HepG2 (cell line): ENCODE data around the gene OMD. TPM values are rescaled to one million over a fixed set of nuclear protein-coding genes. Genes with fewer than 3 reads are reported as not detected.

Source experiments
- ATAC-seq: fragments of 200-7000 bp; cut with Tn5 transposase; 3 replicates; pipeline ENCODE4 v1.9.1; 2020; ENCODE audit warnings: mild to moderate bottlenecking, moderate library complexity
- BruUV-seq: library from RNA; stranded (reverse); fragments of 400-500 nt; replicated peaks from 2 replicates; lab custom pipeline; 2021; lab: Mats Ljungman, UMichigan
- CTCF ChIA-PET: fragments of 300-600 bp; formaldehyde crosslinking; extraction: SDS; loops from one replicate; lab custom pipeline; 2021; ENCODE audit warnings: low total read pairs, inconsistent platforms, low intra/inter-chr PET ratio; lab: Yijun Ruan, JAX
- POLR2A ChIA-PET: fragments of 350-600 bp; sonication (Branson Sonifier 250); formaldehyde crosslinking; loops from one replicate; lab custom pipeline; 2020; ENCODE audit warnings: antibody characterized with exemption, inconsistent platforms; lab: Yijun Ruan, JAX
- DNase-seq: peaks from one replicate; pipeline ENCODE4 v3.0.0-alpha.2; 2015; ENCODE audit warnings: low spot score
- FAIRE-seq: peaks from 3 replicates; lab custom pipeline; 2011; peaks lifted over from hg19 to GRCh38; lab: Jason Lieb, UNC
- H2AFZ ChIP-seq: one replicate; pipeline ENCODE4 v1.6.1; 2011; ENCODE audit warnings: low read length, inconsistent platforms
- H3K27ac ChIP-seq: fragments of 300-600 bp; 3 replicates; pipeline ENCODE4 v1.8.0; 2011; ENCODE audit warnings: mixed run types, mild to moderate bottlenecking, mixed read lengths, low read length, inconsistent platforms; ENCODE audit not compliant: insufficient read depth; ENCODE audit errors: extremely low read length
- H3K27me3 ChIP-seq, 2 experiments: fragments of 200-600 bp in 1 of 2; 2 replicates in 1 of 2; 3 replicates in 1 of 2; pipeline versions ENCODE4 v1.6.0 to v1.8.0; 2011; ENCODE audit warnings: low read length in 2 of 2, mild to moderate bottlenecking in 2 of 2, moderate library complexity in 2 of 2, inconsistent platforms in 1 of 2; ENCODE audit not compliant: insufficient read depth in 2 of 2, control insufficient read depth in 1 of 2
- H3K36me3 ChIP-seq, 2 experiments: fragments of 200-600 bp in 1 of 2; replicated peaks in 1 of 2; 2 replicates in 1 of 2; 3 replicates in 1 of 2; pipeline versions ENCODE4 v1.5.1 to v1.8.0; 2011; ENCODE audit warnings: low read length in 2 of 2, inconsistent platforms in 1 of 2; ENCODE audit not compliant: insufficient read depth in 2 of 2, control insufficient read depth in 1 of 2
- H3K4me1 ChIP-seq: 2 replicates; pipeline ENCODE4 v1.5.1; 2012; ENCODE audit warnings: low read length, inconsistent platforms; ENCODE audit not compliant: insufficient read depth
- H3K4me2 ChIP-seq: 2 replicates; pipeline ENCODE4 v1.6.0; 2011; ENCODE audit warnings: low read depth, low read length, inconsistent platforms
- H3K4me3 ChIP-seq, 3 experiments: fragments of 200-600 bp in 1 of 3; sonication (generic), shearing (Covaris generic) in 1 of 3; replicated peaks in 1 of 3; 2 replicates each; pipeline ENCODE4 v1.5.1; 2011 to 2016; ENCODE audit warnings: low read length in 3 of 3, inconsistent platforms in 2 of 3, low read depth in 2 of 3, mild to moderate bottlenecking in 2 of 3, control low read depth in 1 of 3, mixed read lengths in 1 of 3; ENCODE audit not compliant: insufficient read depth in 1 of 3
- H3K79me2 ChIP-seq: one replicate; pipeline ENCODE4 v1.6.1; 2011; ENCODE audit warnings: low read length, inconsistent platforms; ENCODE audit not compliant: insufficient read depth
- H3K9ac ChIP-seq: 2 replicates; pipeline ENCODE4 v1.6.0; 2011; ENCODE audit warnings: mild to moderate bottlenecking, low read depth, low read length, inconsistent platforms; ENCODE audit not compliant: insufficient read depth
- H3K9me3 ChIP-seq: 2 replicates; pipeline ENCODE4 v1.5.1; 2012; ENCODE audit warnings: mild to moderate bottlenecking, low read length
- H4K20me1 ChIP-seq: 2 replicates; pipeline ENCODE4 v1.6.0; 2011; ENCODE audit warnings: inconsistent platforms, mild to moderate bottlenecking, low read length, moderate library complexity; ENCODE audit not compliant: insufficient read depth
- FOXA1 ChIP-seq, 2 experiments: fragments of 450-650 bp in 1 of 2; sonication (generic) in 1 of 2; formaldehyde crosslinking in 1 of 2; IDR thresholded peaks; 2 replicates each; pipeline versions ENCODE4 v1.4.0 to v1.6.1; 2016 to 2020; ENCODE audit warnings: missing genetic modification reagents in 1 of 2
- FOXA3 ChIP-seq: IDR thresholded peaks from 2 replicates; pipeline ENCODE4 v1.6.1; 2016; ENCODE audit warnings: missing genetic modification reagents, missing compliant biosample characterization
- HOXA7 ChIP-seq: sonication (generic); formaldehyde crosslinking; IDR thresholded peaks from 2 replicates; pipeline ENCODE4 v1.8.1; 2022; ENCODE audit warnings: mild to moderate bottlenecking, missing genetic modification reagents, moderate library complexity
- MEIS2 ChIP-seq: sonication (generic); formaldehyde crosslinking; IDR thresholded peaks from 2 replicates; pipeline ENCODE4 v1.9.0; 2021; ENCODE audit warnings: mild to moderate bottlenecking, missing genetic modification reagents
- NR2C2 ChIP-seq: sonication (generic); formaldehyde crosslinking; IDR thresholded peaks from 2 replicates; pipeline ENCODE4 v1.4.0; 2020; ENCODE audit warnings: missing genetic modification reagents, mild to moderate bottlenecking, moderate library complexity, borderline replicate concordance
- POGZ ChIP-seq: sonication (generic); formaldehyde crosslinking; IDR thresholded peaks from 2 replicates; pipeline ENCODE4 v1.4.0; 2020; ENCODE audit warnings: mild to moderate bottlenecking, missing genetic modification reagents
- REL ChIP-seq: sonication (generic); formaldehyde crosslinking; conservative IDR thresholded peaks from 2 replicates; pipeline ENCODE4 v1.8.0; 2022; ENCODE audit warnings: mild to moderate bottlenecking, missing genetic modification reagents, moderate library complexity
- SMARCC2 ChIP-seq: fragments of 450-650 bp; IDR thresholded peaks from 2 replicates; pipeline ENCODE4 v1.6.1; 2017; ENCODE audit warnings: antibody characterized with exemption, mild to moderate bottlenecking
- SP140L ChIP-seq: sonication (generic); formaldehyde crosslinking; IDR thresholded peaks from 2 replicates; pipeline ENCODE4 v1.4.0; 2020; ENCODE audit warnings: missing genetic modification reagents, borderline replicate concordance
- SRSF9 ChIP-seq: fragments of 200-400 bp; formaldehyde crosslinking; IDR thresholded peaks from 2 replicates; pipeline ENCODE4 v1.6.1; 2018; ENCODE audit warnings: borderline replicate concordance, mild to moderate bottlenecking, low read depth, low read length; ENCODE audit not compliant: insufficient read depth, poor library complexity, severe bottlenecking
- ZBTB2 ChIP-seq: sonication (generic); formaldehyde crosslinking; IDR thresholded peaks from 2 replicates; pipeline ENCODE4 v1.8.0; 2022; ENCODE audit warnings: low read depth, missing genetic modification reagents
- ZBTB8A ChIP-seq: sonication (generic); formaldehyde crosslinking; IDR thresholded peaks from 2 replicates; pipeline ENCODE4 v1.4.0; 2020; ENCODE audit warnings: mild to moderate bottlenecking, low read depth, missing genetic modification reagents, borderline replicate concordance
- ZMAT3 ChIP-seq: sonication (generic); formaldehyde crosslinking; conservative IDR thresholded peaks from 2 replicates; pipeline ENCODE4 v1.7.0; 2021; ENCODE audit warnings: missing genetic modification reagents
- ZZZ3 ChIP-seq: sonication (generic); formaldehyde crosslinking; IDR thresholded peaks from 2 replicates; pipeline ENCODE4 v1.4.0; 2020; ENCODE audit warnings: missing genetic modification reagents, mild to moderate bottlenecking, borderline replicate concordance
- WGBS: methylation state at CpG from one replicate; pipeline ENCODE4 v1.1.6; 2017; ENCODE audit warnings: low lambda C conversion rate; 5-methylcytosine and 5-hydroxymethylcytosine counted together
- in situ Hi-C: cut with HindIII; loops from 2 replicates; pipeline ENCODE4 v1.10.0; 2017; ENCODE audit warnings: low pct_unique_long_range_greater_than_20kb; ENCODE audit not compliant: extremely low pct_ligation_motif_present
- intact Hi-C: fragments of 100-400 bp; cut with micrococcal nuclease; formaldehyde crosslinking; loops from one replicate; pipeline ENCODE4 v1.10.0; 2022; ENCODE audit not compliant: unreplicated experiment
- polyA plus RNA-seq, 8 experiments: library from polyadenylated mRNA; depleted of rRNA in 3 of 8; stranded (reverse) in 7 of 8; unstranded in 1 of 8; fragments of >200 nt; fragmentation: Illumina TruSeq in 4 of 8; extraction: Trizol in 4 of 8; gene quantifications; 2 replicates each; pipeline versions ENCODE4 v1.2.1 to v1.2.3, GENCODE V29; 2011 to 2016; ENCODE audit warnings: low read depth in 4 of 8, missing spikeins in 1 of 8, mixed read lengths in 1 of 8; ENCODE audit not compliant: insufficient read depth in 1 of 8
- total RNA-seq, 5 experiments: library from RNA; depleted of rRNA; stranded (reverse); fragments of >200 nt; fragmentation: Illumina TruSeq; extraction: Trizol; gene quantifications; 2 replicates each; pipeline ENCODE4 v1.2.3, GENCODE V29; 2016; ENCODE audit warnings: low read depth in 1 of 5
- TF ChIP-seq, protein P1 (sequence below): sonication (generic); IDR thresholded peaks from 2 replicates; pipeline ENCODE4 v1.6.1; 2016; ENCODE audit warnings: low read depth, borderline replicate concordance
- TF ChIP-seq, protein P2 (sequence below): sonication (generic); formaldehyde crosslinking; IDR thresholded peaks from 2 replicates; pipeline ENCODE4 v1.5.0; 2020; ENCODE audit warnings: mild to moderate bottlenecking, missing genetic modification reagents, borderline replicate concordance

OMD gene
- total and polyA plus RNA-seq, 2 of the 13 experiments (the other 11 are each of a cell fraction or from before 2014, with no cell fraction given), result not detected

DNA sequence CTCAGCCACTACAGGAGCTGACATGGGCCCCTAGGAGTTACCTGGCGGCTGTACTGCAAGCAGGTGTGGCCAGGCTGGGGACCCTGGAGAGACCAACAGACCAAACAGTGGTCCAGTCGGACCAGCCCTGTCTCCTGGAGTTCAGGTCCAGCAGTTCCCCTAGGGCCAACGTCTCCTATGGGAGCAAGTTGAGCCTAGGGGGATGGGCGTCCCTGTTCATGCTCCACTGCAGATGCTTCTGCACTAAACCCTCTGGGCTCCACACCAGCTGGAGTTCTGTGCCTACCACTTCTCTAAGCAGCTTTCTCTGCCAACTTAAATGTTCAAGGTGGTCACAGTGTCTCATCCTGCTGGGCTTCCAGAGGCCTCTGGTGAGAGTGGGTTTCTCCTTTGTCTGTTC, 20.6 kb upstream of the OMD start:
- DNase-seq (no peak), FAIRE-seq (no peak), ATAC-seq (no peak)
- TF ChIP-seq SMARCC2 (no peak), SP140L (CRISPR knock-in tag) (no peak), REL (CRISPR knock-in tag) (no peak), POGZ (CRISPR knock-in tag) (no peak), HOXA7 (CRISPR knock-in tag) (no peak), FOXA3 (CRISPR knock-in tag) (no peak), ZBTB2 (CRISPR knock-in tag) (no peak), SRSF9 (no peak), ZBTB8A (CRISPR knock-in tag) (no peak), ZMAT3 (CRISPR knock-in tag) (no peak), FOXA1 (IDR thresholded peaks at IDR 0.05) (no peak), FOXA1 (CRISPR knock-in tag; IDR thresholded peaks at IDR 0.05) (no peak), MEIS2 (no peak), NR2C2 (CRISPR knock-in tag) (no peak), ZZZ3 (CRISPR knock-in tag) (no peak)
- TF ChIP-seq, protein P1, sequence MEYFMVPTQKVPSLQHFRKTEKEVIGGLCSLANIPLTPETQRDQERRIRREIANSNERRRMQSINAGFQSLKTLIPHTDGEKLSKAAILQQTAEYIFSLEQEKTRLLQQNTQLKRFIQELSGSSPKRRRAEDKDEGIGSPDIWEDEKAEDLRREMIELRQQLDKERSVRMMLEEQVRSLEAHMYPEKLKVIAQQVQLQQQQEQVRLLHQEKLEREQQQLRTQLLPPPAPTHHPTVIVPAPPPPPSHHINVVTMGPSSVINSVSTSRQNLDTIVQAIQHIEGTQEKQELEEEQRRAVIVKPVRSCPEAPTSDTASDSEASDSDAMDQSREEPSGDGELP, result no peak
- TF ChIP-seq, protein P2, sequence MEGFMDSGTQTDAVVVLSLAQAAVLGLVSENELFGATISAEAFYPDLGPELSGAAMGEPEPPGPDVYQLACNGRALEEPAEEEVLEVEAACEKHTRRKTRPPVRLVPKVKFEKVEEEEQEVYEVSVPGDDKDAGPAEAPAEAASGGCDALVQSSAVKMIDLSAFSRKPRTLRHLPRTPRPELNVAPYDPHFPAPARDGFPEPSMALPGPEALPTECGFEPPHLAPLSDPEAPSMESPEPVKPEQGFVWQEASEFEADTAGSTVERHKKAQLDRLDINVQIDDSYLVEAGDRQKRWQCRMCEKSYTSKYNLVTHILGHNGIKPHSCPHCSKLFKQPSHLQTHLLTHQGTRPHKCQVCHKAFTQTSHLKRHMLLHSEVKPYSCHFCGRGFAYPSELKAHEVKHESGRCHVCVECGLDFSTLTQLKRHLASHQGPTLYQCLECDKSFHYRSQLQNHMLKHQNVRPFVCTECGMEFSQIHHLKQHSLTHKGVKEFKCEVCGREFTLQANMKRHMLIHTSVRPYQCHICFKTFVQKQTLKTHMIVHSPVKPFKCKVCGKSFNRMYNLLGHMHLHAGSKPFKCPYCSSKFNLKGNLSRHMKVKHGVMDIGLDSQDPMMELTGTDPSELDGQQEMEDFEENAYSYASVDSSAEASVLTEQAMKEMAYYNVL, result no peak
- Histone ChIP-seq H2AFZ (no peak overlapping the region), H3K4me3 (no peak overlapping the region), H4K20me1 (no peaks in the 10 kb centered on the region), H3K9ac (no peak overlapping the region), H3K27me3 (no peaks in the 10 kb centered on the region), H3K4me1 (no peaks in the 10 kb centered on the region), H3K36me3 (no peaks in the 10 kb centered on the region), H3K79me2 (no peaks in the 10 kb centered on the region), H3K9me3 (no peaks in the 10 kb centered on the region), H3K27ac (no peak overlapping the region), H3K4me2 (no peak overlapping the region)
- no TSS peak for BruUV-seq
- intact Hi-C loops (no loop called here), in situ Hi-C loops (loop anchor here (10.0 to 25.0 kb wide), 2 partner anchors 200 to 308 kb away; no protein-coding TSS in a partner anchor)
- POLR2A ChIA-PET, result no interaction called here
- no CpG with 5 or more reads among the region's 4 CpGs for WGBS
- CTCF ChIA-PET, result no interaction called here
